G401.6 (cell line): ENCODE data around the gene TNFRSF4.
"Not testable (repeated sequence)": the region's sequence is repeated elsewhere in the genome, so short reads cannot be mapped to it uniquely, and the experiment has no call there.

Experiments used
- FAIRE-seq: peaks from 2 replicates; lab custom pipeline; 2012; peaks lifted over from hg19 to GRCh38; lab: Jason Lieb, UNC

Gene TNFRSF4

GRCh38 chr1:1202831-1203560 is 11.0 kb downstream of the TNFRSF4 start:
- no peak for FAIRE-seq

GRCh38 chr1:1200876-1201810 is 12.8 kb downstream of the TNFRSF4 start:
- no peak for FAIRE-seq

GRCh38 chr1:1199961-1200875 is 13.7 kb downstream of the TNFRSF4 start:
- no peak for FAIRE-seq

- FAIRE-seq = no peak
These were observed 14.6 kb downstream of the TNFRSF4 start for GRCh38 chr1:1199141-1199960.

- no peak for FAIRE-seq
These were observed 15.4 kb downstream of the TNFRSF4 start for GRCh38 chr1:1198423-1199140.

- no peak for FAIRE-seq
These were observed 16.2 kb downstream of the TNFRSF4 start for GRCh38 chr1:1197551-1198422.

- no peak for FAIRE-seq
These were observed 16.8 kb downstream of the TNFRSF4 start for GRCh38 chr1:1197188-1197500.

GRCh38 chr1:1196431-1197187 is 17.3 kb downstream of the TNFRSF4 start:
- no peak for FAIRE-seq

GRCh38 chr1:1195726-1196125 is 18.2 kb downstream of the TNFRSF4 start:
- FAIRE-seq = not testable (repeated sequence)

GRCh38 chr1:1194723-1195122 is 19.2 kb downstream of the TNFRSF4 start:
- FAIRE-seq = no peak

GRCh38 chr1:1191734-1192133 is 22.2 kb downstream of the TNFRSF4 start:
- FAIRE-seq = no peak

GRCh38 chr1:1189111-1189510 is 24.8 kb downstream of the TNFRSF4 start:
- FAIRE-seq = no peak

GRCh38 chr1:1187938-1188337 is 26.0 kb downstream of the TNFRSF4 start:
- FAIRE-seq = no peak

GRCh38 chr1:1185101-1185765 is 28.7 kb downstream of the TNFRSF4 start:
- FAIRE-seq = no peak

- FAIRE-seq = no peak
These were observed 29.8 kb downstream of the TNFRSF4 start for GRCh38 chr1:1183833-1184775.

- FAIRE-seq = no peak
These were observed 30.7 kb downstream of the TNFRSF4 start for GRCh38 chr1:1183221-1183747.
